ENCODE measurements around the gene BRD3OS. TPM values are rescaled to one million over a fixed set of nuclear protein-coding genes. Genes with fewer than 3 reads are reported as not detected.

Gene BRD3OS
- polyA plus RNA-seq, 1 of the 3 experiments (the other 2 are of a cell fraction): 23.1 TPM

DNA sequence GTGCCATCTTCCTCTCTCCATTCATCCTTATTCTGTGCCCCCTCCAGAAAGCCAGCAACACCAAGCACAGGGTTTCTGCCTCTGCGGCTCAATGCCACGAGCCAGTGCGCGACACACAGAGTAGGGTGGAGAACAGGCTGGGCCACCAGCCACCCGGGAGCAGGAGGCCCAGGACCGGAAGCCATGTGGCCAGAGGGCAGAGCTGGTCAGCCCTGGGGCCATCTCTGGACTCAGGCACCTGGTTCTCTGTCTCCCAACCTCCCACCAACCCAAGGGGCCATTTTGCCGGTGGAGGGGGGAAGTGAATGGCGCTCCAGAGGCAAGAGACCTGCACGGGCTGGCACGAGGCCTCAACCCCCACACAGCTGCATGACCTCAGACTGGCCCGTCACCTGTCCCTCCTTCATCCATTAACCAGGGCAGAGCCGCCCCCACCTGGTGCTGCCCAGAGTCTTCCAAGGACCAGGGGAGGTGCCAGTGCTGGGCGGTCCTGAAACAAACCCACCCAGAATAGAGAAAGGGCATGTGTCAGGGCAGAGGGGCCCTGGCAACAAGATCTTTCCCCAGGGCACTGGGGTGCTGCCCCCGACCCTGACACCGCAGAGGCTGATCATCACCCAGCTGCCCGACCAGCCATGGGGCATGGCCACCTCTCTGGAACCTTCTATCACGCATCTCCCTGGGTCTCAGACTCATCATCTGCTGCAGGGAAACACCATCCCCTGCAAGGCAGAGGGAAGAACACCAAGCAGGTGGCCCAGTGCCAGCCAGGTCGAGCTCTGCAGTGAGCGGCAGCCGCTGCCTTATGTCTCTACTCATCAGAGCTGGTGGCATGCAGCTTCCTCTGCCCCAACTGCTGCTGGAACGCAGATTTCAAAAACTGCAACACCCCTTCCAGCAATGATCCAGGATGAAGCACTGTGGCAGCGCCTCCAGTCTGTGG lies 45.1 kb upstream of the BRD3OS start:
- CTCF ChIA-PET: interaction anchor here (1.0 to 2.9 kb wide), 3 partner anchors 14 to 237 kb away, joined by 3 to 14 read pairs (median 3); no protein-coding TSS in a partner anchor

More for the DNA sequence above, 45.1 kb upstream of the BRD3OS start:
- Histone ChIP-seq H3K4me3 (ENCODE audit: low read depth in 2 of 2, low read length in 1 of 2) (no peak overlapping the region), H3K9me2 (no peaks in the 10 kb centered on the region), H4K20me1 (ENCODE audit: insufficient read depth) (peaks cover 99% of the 10 kb centered on the region), H3K9ac (no peak overlapping the region), H2AFZ (ENCODE audit: low read depth) (no peak overlapping the region), H3K9me3 (no peaks in the 10 kb centered on the region), H3K27ac (ENCODE audit: low read depth in 2 of 2, low read length in 1 of 2) (peak overlapping the region in 1 of 2 experiments; percentile 36; a peak in 1 of 4 replicates), H3K4me1 (ENCODE audit: control insufficient read depth in 1 of 2, insufficient read depth in 2 of 2, low read depth in 1 of 2, low read length in 1 of 2) (peaks cover 0 to 32% of the 10 kb centered on the region in 2 experiments; a peak in 1 of 4 replicates), H3K4me2 (no peak overlapping the region), H3K36me3 (replicated peaks in 1 of 2; ENCODE audit: control insufficient read depth in 1 of 2, insufficient read depth in 2 of 2, low read length in 1 of 2) (no peaks in the 10 kb centered on the region), H3K27me3 (ENCODE audit: insufficient read depth) (no peaks in the 10 kb centered on the region), H3F3A (replicated peaks; ENCODE audit: insufficient read depth) (peaks cover 4% of the 10 kb centered on the region), H3K79me2 (ENCODE audit: insufficient read depth) (peaks cover 100% of the 10 kb centered on the region)
- TF ChIP-seq IRF3 (IDR thresholded peaks at IDR 0.05; ENCODE audit: low read depth, low read length): no peak
- TF ChIP-seq, protein P1, sequence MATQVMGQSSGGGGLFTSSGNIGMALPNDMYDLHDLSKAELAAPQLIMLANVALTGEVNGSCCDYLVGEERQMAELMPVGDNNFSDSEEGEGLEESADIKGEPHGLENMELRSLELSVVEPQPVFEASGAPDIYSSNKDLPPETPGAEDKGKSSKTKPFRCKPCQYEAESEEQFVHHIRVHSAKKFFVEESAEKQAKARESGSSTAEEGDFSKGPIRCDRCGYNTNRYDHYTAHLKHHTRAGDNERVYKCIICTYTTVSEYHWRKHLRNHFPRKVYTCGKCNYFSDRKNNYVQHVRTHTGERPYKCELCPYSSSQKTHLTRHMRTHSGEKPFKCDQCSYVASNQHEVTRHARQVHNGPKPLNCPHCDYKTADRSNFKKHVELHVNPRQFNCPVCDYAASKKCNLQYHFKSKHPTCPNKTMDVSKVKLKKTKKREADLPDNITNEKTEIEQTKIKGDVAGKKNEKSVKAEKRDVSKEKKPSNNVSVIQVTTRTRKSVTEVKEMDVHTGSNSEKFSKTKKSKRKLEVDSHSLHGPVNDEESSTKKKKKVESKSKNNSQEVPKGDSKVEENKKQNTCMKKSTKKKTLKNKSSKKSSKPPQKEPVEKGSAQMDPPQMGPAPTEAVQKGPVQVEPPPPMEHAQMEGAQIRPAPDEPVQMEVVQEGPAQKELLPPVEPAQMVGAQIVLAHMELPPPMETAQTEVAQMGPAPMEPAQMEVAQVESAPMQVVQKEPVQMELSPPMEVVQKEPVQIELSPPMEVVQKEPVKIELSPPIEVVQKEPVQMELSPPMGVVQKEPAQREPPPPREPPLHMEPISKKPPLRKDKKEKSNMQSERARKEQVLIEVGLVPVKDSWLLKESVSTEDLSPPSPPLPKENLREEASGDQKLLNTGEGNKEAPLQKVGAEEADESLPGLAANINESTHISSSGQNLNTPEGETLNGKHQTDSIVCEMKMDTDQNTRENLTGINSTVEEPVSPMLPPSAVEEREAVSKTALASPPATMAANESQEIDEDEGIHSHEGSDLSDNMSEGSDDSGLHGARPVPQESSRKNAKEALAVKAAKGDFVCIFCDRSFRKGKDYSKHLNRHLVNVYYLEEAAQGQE (IDR thresholded peaks at IDR 0.05; ENCODE audit: low read depth, low read length): no peak
- TF ChIP-seq TCF12 (IDR thresholded peaks at IDR 0.05): no peak
- TF ChIP-seq MXI1 (IDR thresholded peaks at IDR 0.05; ENCODE audit: low read depth, low read length): no peak
- TF ChIP-seq EP300 (IDR thresholded peaks at IDR 0.05; ENCODE audit: borderline replicate concordance in 1 of 2, low read depth in 1 of 2, low read length in 1 of 2): no peak
- TF ChIP-seq NFIC (IDR thresholded peaks at IDR 0.05; ENCODE audit: borderline replicate concordance): no peak
- no peak for TF ChIP-seq TEAD4 (IDR thresholded peaks at IDR 0.05; ENCODE audit: borderline replicate concordance, insufficient read depth)
- TF ChIP-seq RFX5 (IDR thresholded peaks at IDR 0.05; ENCODE audit: low read length): no peak
- no peak for TF ChIP-seq CHD2 (IDR thresholded peaks at IDR 0.05; ENCODE audit: low read length, partially characterized antibody)
- no peak for TF ChIP-seq USF2 (IDR thresholded peaks at IDR 0.05; ENCODE audit: borderline replicate concordance, low read depth, low read length)
- no peak for TF ChIP-seq FOXJ3 (CRISPR knock-in tag; IDR thresholded peaks at IDR 0.05)
- TF ChIP-seq TAF1 (IDR thresholded peaks at IDR 0.05; ENCODE audit: borderline replicate concordance, low read depth, low read length): no peak
- POLR2A ChIA-PET: interaction anchor here (0.9 to 1.2 kb wide), 2 partner anchors 11 to 13 kb away, joined by 4 read pairs; no protein-coding TSS in a partner anchor
- 86% methylated on average over 18 of the region's 22 CpGs for WGBS (ENCODE audit: low lambda C conversion rate)
- DNase-seq: peak; percentile 67
